Trophoblast cell (in vitro differentiated cells and primary cell): ENCODE data around the gene PTRHD1.

Experiments used
- DNase-seq, 2 donors: peaks; one replicate each; pipeline ENCODE4 v3.0.0-alpha.2; 2016
- H2AFZ ChIP-seq: 2 replicates; pipeline ENCODE4 v1.6.1; 2013; ENCODE audit warnings: low read length, moderate library complexity, mild to moderate bottlenecking; ENCODE audit not compliant: insufficient read depth, poor library complexity
- H2AK5ac ChIP-seq: 2 replicates; pipeline ENCODE4 v1.6.1; 2013; ENCODE audit warnings: mild to moderate bottlenecking, low read length
- H2BK120ac ChIP-seq: 2 replicates; pipeline ENCODE4 v1.6.1; 2013; ENCODE audit warnings: low read length, mild to moderate bottlenecking, moderate library complexity; ENCODE audit not compliant: insufficient read depth, poor library complexity
- H2BK12ac ChIP-seq: 2 replicates; pipeline ENCODE4 v1.6.1; 2013; ENCODE audit warnings: mild to moderate bottlenecking, low read length, moderate library complexity
- H2BK5ac ChIP-seq: 2 replicates; pipeline ENCODE4 v1.6.1; 2013; ENCODE audit warnings: low read length, low read depth, moderate library complexity, mild to moderate bottlenecking; ENCODE audit not compliant: poor library complexity
- H3K14ac ChIP-seq: 2 replicates; pipeline ENCODE4 v1.6.1; 2013; ENCODE audit warnings: mild to moderate bottlenecking, low read length
- H3K18ac ChIP-seq: 2 replicates; pipeline ENCODE4 v1.6.1; 2013; ENCODE audit warnings: mild to moderate bottlenecking, low read length
- H3K23ac ChIP-seq: 2 replicates; pipeline ENCODE4 v1.6.1; 2013; ENCODE audit warnings: low read length
- H3K27ac ChIP-seq: 2 replicates; pipeline ENCODE4 v1.5.1; 2013; ENCODE audit warnings: low read depth, mild to moderate bottlenecking, inconsistent platforms, low read length, moderate library complexity
- H3K27me3 ChIP-seq: 2 replicates; pipeline ENCODE4 v1.6.1; 2013; ENCODE audit warnings: inconsistent platforms, mild to moderate bottlenecking, low read length, moderate library complexity; ENCODE audit not compliant: insufficient read depth
- H3K36me3 ChIP-seq, 2 experiments: 1 replicate in 1 of 2; 2 replicates in 1 of 2; pipeline ENCODE4 v1.6.1; 2013; ENCODE audit warnings: low read length in 2 of 2, mild to moderate bottlenecking in 2 of 2, moderate library complexity in 1 of 2; ENCODE audit not compliant: insufficient read depth in 2 of 2, control insufficient read depth in 1 of 2
- H3K4ac ChIP-seq: 2 replicates; pipeline ENCODE4 v1.6.1; 2013; ENCODE audit warnings: low read depth, mild to moderate bottlenecking, low read length, moderate library complexity
- H3K4me1 ChIP-seq, 2 experiments: 1 replicate in 1 of 2; 2 replicates in 1 of 2; pipeline ENCODE4 v1.6.1; 2013; ENCODE audit warnings: low read length in 2 of 2, mild to moderate bottlenecking in 2 of 2, moderate library complexity in 1 of 2; ENCODE audit not compliant: insufficient read depth in 2 of 2, control insufficient read depth in 1 of 2
- H3K4me2 ChIP-seq: 2 replicates; pipeline ENCODE4 v1.6.1; 2013; ENCODE audit warnings: inconsistent platforms, mild to moderate bottlenecking, low read length, moderate library complexity
- H3K4me3 ChIP-seq: 2 replicates; pipeline ENCODE4 v1.5.1; 2013; ENCODE audit warnings: mild to moderate bottlenecking, low read depth, low read length, inconsistent platforms
- H3K79me1 ChIP-seq: one replicate; pipeline ENCODE4 v1.6.1; 2013; ENCODE audit warnings: low read length
- H3K79me2 ChIP-seq: 2 replicates; pipeline ENCODE4 v1.6.1; 2013; ENCODE audit warnings: low read length, mild to moderate bottlenecking; ENCODE audit not compliant: control insufficient read depth, insufficient read depth, poor library complexity
- H3K9ac ChIP-seq: 2 replicates; pipeline ENCODE4 v1.6.1; 2013; ENCODE audit warnings: mild to moderate bottlenecking, low read length
- H3K9me3 ChIP-seq: 2 replicates; pipeline ENCODE4 v1.6.1; 2013; ENCODE audit warnings: low read depth, mild to moderate bottlenecking, control low read depth, inconsistent platforms, low read length; ENCODE audit not compliant: insufficient read depth
- H4K12ac ChIP-seq: 2 replicates; pipeline ENCODE4 v1.6.1; 2013; ENCODE audit warnings: low read depth, mild to moderate bottlenecking, low read length, moderate library complexity
- H4K8ac ChIP-seq: 2 replicates; pipeline ENCODE4 v1.6.1; 2013; ENCODE audit warnings: low read depth, mild to moderate bottlenecking, low read length, moderate library complexity
- H4K91ac ChIP-seq: one replicate; pipeline ENCODE4 v1.6.1; 2013; ENCODE audit warnings: low read depth, mild to moderate bottlenecking, low read length, moderate library complexity
- WGBS: extraction: QIAGEN DNeasy Blood & Tissue Kit; methylation state at CpG from one replicate; pipeline ENCODE4 v1.1.7; 2013; ENCODE audit warnings: missing lambda C conversion rate; ENCODE audit not compliant: insufficient read length, insufficient coverage; ENCODE audit errors: extremely low coverage; 5-methylcytosine and 5-hydroxymethylcytosine counted together

PTRHD1 gene

GRCh38 chr2:24749069-24749691 lies 44.0 kb downstream of the PTRHD1 start:
- H3K27ac ChIP-seq, result no peak overlapping the region
- no peak overlapping the region for H4K12ac ChIP-seq
- H3K36me3 ChIP-seq, result peaks cover 2% of the 10 kb centered on the region in 2 experiments
- no peaks in the 10 kb centered on the region for H3K79me1 ChIP-seq
- H3K23ac ChIP-seq, result no peak overlapping the region
- H2AK5ac ChIP-seq, result no peak overlapping the region
- H3K79me2 ChIP-seq, result no peaks in the 10 kb centered on the region
- no peaks in the 10 kb centered on the region for H3K9me3 ChIP-seq
- H3K14ac ChIP-seq, result no peak overlapping the region
- H2BK12ac ChIP-seq, result no peak overlapping the region
- peak overlapping the region; percentile 19 for H3K4me2 ChIP-seq
- no peak for DNase-seq
- H3K4me1 ChIP-seq, result peaks cover 0 to 4% of the 10 kb centered on the region in 2 experiments
- no CpG with 5 or more reads among the region's 7 CpGs for WGBS
- H2AFZ ChIP-seq, result no peak overlapping the region
- H3K4me3 ChIP-seq, result no peak overlapping the region
- no peak overlapping the region for H4K91ac ChIP-seq
- H4K8ac ChIP-seq, result no peak overlapping the region
- peak overlapping the region; percentile 30 for H2BK5ac ChIP-seq
- H3K18ac ChIP-seq, result no peak overlapping the region
- H3K9ac ChIP-seq, result no peak overlapping the region
- H3K27me3 ChIP-seq, result no peaks in the 10 kb centered on the region
- no peak overlapping the region for H2BK120ac ChIP-seq
- H3K4ac ChIP-seq, result no peak overlapping the region

GRCh38 chr2:24747299-24747698 lies 45.9 kb downstream of the PTRHD1 start:
- no peak overlapping the region for H3K4ac ChIP-seq
- peaks cover 2% of the 10 kb centered on the region in 2 experiments for H3K36me3 ChIP-seq
- no peak overlapping the region for H3K4me3 ChIP-seq

GRCh38 chr2:24745825-24746224 lies 47.4 kb downstream of the PTRHD1 start:
- Histone ChIP-seq H2BK5ac (no peak overlapping the region), H3K9me3 (no peaks in the 10 kb centered on the region), H2AK5ac (no peak overlapping the region), H3K79me2 (no peaks in the 10 kb centered on the region), H3K36me3 (no peaks in the 10 kb centered on the region), H3K4ac (no peak overlapping the region), H2BK120ac (no peak overlapping the region), H4K12ac (no peak overlapping the region), H3K27ac (no peak overlapping the region), H4K8ac (no peak overlapping the region), H3K4me2 (no peak overlapping the region), H3K9ac (no peak overlapping the region), H3K4me1 (peaks cover 0 to 4% of the 10 kb centered on the region in 2 experiments), H3K14ac (no peak overlapping the region), H3K18ac (no peak overlapping the region), H3K27me3 (no peaks in the 10 kb centered on the region), H2BK12ac (no peak overlapping the region), H3K4me3 (no peak overlapping the region), H3K79me1 (no peaks in the 10 kb centered on the region), H4K91ac (no peak overlapping the region), H3K23ac (no peak overlapping the region), H2AFZ (no peak overlapping the region)
- no CpG with 5 or more reads among the region's 2 CpGs for WGBS
- DNase-seq, result no peak

More at GRCh38 chr2:24747299-24747698, 45.9 kb downstream of the PTRHD1 start:
- no peak overlapping the region for H4K8ac ChIP-seq
- no peak overlapping the region for H3K18ac ChIP-seq
- H2AK5ac ChIP-seq, result no peak overlapping the region
- H3K4me2 ChIP-seq, result no peak overlapping the region
- no peak overlapping the region for H2BK120ac ChIP-seq
- H3K4me1 ChIP-seq, result peaks cover 0 to 4% of the 10 kb centered on the region in 2 experiments
- H4K91ac ChIP-seq, result no peak overlapping the region
- no peak overlapping the region for H3K27ac ChIP-seq
- H3K14ac ChIP-seq, result no peak overlapping the region
- DNase-seq, result no peak
- H3K23ac ChIP-seq, result no peak overlapping the region
- no CpG with 5 or more reads among the region's 3 CpGs for WGBS
- no peaks in the 10 kb centered on the region for H3K79me1 ChIP-seq
- H4K12ac ChIP-seq, result no peak overlapping the region
- H3K27me3 ChIP-seq, result no peaks in the 10 kb centered on the region
- H2AFZ ChIP-seq, result no peak overlapping the region
- H2BK5ac ChIP-seq, result no peak overlapping the region
- H3K79me2 ChIP-seq, result no peaks in the 10 kb centered on the region
- H3K9me3 ChIP-seq, result no peaks in the 10 kb centered on the region
- no peak overlapping the region for H2BK12ac ChIP-seq
- H3K9ac ChIP-seq, result no peak overlapping the region

- H2AK5ac ChIP-seq, result no peak overlapping the region
- H3K9me3 ChIP-seq, result no peaks in the 10 kb centered on the region
- no peaks in the 10 kb centered on the region for H3K79me2 ChIP-seq
- H4K8ac ChIP-seq, result no peak overlapping the region
- peaks cover 0 to 2% of the 10 kb centered on the region in 2 experiments for H3K4me1 ChIP-seq
- no peak overlapping the region for H3K4me2 ChIP-seq
- H3K79me1 ChIP-seq, result no peaks in the 10 kb centered on the region
- H3K27me3 ChIP-seq, result no peaks in the 10 kb centered on the region
- H3K14ac ChIP-seq, result no peak overlapping the region
- H4K91ac ChIP-seq, result no peak overlapping the region
- H3K23ac ChIP-seq, result no peak overlapping the region
- no CpG with 5 or more reads among the region's 1 CpG for WGBS
- H4K12ac ChIP-seq, result no peak overlapping the region
- no peak overlapping the region for H2AFZ ChIP-seq
- H3K36me3 ChIP-seq, result no peaks in the 10 kb centered on the region
- H3K18ac ChIP-seq, result no peak overlapping the region
- H3K4ac ChIP-seq, result no peak overlapping the region
- H3K27ac ChIP-seq, result no peak overlapping the region
- no peak overlapping the region for H2BK12ac ChIP-seq
- no peak overlapping the region for H3K4me3 ChIP-seq
- no peak overlapping the region for H2BK5ac ChIP-seq
- H2BK120ac ChIP-seq, result no peak overlapping the region
- DNase-seq, result no peak
- no peak overlapping the region for H3K9ac ChIP-seq
Measured at GRCh38 chr2:24744356-24744755, 48.8 kb downstream of the PTRHD1 start.
